Ramos (cell line): Measurements from ENCODE around the gene RNF31.

Experiments
- in situ Hi-C: fragments of 300-500 bp; cut with MboI; formaldehyde crosslinking; loops from one replicate; pipeline ENCODE4 v1.14.3; 2022; ENCODE audit warnings: low sequenced_read_pairs; ENCODE audit not compliant: unreplicated experiment

RNF31 gene

DNA sequence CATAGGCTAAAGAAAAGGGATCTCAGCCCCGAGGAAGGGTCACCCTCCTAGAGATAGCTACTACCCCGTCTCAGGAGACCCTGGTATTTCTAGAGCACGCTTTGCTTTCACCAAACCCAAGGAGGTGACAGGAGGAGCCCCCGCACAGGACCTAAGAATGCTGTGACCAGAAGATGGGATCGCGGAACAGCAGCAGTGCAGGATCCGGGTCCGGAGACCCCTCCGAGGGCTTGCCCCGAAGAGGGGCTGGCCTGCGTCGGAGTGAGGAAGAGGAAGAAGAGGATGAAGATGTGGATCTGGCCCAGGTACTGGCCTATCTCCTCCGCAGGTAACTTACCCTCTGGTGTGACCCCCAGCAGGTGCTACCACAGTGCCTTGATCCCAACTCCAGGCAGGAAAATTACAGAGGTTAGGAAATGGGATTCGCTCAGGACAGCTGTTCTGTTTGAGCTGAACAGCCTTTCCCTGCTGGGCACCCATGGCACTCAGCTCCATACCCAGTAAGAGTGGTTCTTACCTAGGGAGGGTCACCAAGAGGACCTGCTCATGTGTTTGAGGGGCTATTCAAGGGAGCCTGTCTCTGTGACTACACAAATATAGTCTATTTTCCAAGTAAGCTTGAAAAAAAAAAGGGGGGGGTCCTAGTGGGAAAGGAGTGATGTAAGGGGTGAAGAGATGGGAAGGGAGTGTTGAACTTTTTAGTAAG is 31.7 kb upstream of the RNF31 start:
- in situ Hi-C loops: no loop called here

DNA sequence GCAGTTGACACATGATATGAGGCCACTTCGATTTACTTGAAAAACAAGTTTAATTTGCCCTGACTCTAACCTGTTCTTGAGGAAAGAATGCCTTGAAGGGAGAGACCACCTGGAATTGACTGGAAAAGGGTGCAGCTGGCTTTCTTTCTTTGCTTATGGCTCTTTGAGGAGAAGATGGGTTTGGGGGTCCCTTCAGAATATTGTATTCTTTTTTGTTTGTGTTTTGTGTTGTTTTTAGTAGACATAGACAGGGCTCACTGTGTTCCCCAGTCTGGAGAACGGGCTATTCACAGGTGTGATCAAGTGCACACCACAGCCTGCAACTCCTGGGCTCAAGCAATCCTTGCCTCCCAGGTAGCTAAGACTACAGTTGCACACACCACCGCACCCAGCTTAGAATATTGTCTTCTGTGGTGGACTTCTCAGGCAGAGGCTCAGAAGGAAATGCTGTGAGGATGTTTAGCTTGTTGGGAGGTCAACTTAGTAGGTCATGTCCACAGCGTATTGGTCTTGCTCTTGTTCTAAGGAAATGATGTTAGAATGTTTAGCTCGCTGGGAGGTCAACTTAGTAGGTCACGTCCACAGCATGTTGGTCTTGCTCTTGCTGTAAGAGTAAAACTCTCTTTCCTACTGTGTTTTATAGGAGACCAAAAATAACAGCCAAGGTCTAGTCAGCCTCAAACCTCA is 31.0 kb upstream of the RNF31 start:
- in situ Hi-C loops: no loop called here

DNA sequence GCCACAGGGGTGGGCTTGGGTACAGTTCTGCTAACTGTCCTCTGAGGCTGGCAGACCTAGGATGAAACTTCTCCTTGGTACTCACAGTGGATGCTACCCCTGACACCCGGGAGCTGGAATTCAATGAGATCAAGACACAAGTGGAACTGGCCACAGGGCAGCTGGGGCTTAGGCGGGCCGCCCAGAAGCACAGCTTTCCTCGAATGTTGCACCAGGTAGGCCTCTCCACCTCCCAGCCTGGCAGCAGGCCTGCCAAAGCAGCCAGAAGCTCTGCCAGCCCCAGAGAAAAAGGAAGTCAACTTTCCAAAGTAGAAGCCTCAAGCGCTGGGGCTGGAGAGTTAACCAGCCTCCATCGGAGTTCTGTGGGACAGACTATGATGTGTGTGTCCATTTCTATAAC is 30.1 kb upstream of the RNF31 start:
- in situ Hi-C loops: no loop called here

DNA sequence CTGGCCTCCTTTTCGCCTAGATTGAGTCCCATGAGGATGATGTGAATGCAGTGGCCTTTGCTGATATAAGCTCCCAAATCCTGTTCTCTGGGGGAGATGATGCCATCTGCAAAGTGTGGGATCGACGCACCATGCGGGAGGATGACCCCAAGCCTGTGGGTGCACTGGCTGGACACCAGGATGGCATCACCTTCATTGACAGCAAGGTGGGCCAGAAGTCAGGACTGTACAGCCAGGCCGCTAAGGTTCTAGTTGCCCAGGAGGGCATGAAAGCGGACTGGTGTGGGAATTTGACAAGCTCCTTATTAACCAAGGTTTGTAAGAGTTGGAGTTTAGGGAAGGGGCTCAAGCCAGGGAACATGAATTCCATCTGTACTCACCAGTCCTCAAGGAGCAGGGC is 27.6 kb upstream of the RNF31 start:
- in situ Hi-C loops: no loop called here

DNA sequence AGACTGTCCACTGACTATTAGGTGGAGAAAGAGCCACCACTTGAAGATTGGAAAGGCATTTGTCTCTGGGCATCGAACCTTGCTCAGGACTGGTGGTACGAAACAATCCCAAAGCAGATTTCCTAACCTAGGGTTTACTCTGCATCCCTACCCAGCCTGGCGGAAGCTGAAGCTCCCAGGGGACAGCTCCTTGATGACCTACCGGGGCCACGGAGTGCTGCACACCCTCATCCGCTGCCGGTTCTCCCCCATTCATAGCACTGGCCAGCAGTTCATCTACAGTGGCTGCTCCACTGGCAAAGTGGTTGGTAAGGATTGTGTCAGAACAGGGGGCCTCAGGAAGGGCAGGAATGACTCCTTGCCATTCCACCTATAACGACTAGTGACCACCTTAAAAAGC is 26.1 kb upstream of the RNF31 start:
- in situ Hi-C loops: no loop called here

DNA sequence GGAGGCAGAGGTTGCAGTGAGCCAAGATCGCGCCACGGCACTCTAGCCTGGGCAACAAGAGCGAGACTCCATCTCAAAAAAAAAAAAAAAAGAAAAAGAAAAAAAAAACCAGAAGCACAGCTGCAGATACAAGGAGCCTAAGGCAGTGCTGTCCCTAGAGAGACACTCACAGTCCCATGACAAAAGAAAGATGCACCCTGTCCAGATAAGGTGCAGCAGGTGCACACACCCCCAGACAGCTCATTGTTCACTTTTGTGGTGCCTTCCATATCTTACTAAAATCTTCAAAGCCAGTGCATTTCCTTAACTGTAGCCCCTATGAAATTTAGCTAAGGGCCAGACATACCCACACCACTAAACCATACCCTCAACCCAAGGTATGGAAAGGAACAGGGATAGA is 24.9 kb upstream of the RNF31 start:
- in situ Hi-C loops: no loop called here

DNA sequence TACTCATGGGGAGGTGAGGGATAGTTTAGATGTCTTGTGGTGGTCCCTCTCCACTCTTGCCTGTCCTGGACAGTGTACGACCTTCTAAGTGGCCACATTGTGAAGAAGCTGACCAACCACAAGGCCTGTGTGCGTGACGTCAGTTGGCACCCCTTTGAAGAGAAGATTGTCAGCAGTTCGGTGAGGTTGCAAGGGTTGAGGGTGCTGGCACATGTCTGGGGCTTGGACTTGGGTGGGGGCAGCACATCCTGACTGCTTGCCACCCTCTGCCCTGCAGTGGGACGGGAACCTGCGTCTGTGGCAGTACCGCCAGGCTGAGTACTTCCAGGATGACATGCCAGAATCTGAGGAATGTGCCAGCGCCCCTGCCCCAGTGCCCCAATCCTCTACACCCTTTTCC is 24.4 kb upstream of the RNF31 start:
- in situ Hi-C loops: no loop called here

DNA sequence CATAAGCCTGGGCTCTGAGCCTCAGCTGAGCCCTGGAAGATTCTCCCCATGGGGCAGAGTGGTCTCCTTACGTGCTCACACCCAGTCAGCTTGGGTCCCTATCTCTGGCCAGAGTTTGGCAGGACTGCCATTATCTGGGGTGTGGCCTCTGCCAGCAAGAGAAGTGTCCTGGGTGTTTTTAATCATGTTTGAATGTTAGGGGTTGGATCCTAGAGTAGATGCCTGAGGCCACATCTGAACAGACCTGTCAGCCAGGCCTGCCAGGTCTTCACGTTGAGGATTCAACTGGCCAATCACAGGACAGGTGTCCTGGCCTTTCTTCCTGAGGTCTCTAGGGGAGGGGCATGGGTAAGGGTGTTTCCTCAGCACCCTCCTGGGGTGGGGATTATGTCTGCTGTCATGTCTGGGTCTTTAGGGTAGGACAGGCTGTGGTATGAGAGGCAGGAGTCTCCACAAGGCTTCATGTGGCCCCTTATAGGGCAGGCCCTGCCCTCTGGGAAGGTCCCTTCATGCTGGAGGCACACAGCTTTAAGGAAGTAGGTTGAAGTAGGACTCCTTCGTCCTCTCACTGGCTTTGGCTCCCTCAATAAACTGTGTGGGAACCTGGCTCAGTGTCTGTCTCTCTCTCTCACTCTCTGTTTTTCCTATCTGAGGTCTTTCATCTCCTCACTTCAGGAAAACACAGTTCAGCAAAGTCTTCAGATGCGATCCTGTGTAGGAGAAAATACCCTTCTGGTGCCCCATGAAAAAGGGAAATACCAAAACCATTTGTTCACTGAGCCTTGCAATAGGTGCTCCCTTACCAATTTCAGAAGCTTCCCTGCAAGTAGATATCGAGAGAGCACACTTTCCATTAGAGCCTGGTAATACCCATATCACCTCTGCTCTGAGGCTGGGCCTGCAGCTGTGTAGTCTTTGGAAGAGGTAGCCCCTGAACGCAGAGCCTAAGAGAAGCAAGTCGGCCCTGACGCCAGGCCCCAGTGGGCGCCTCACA is 23.6 kb upstream of the RNF31 start:
- in situ Hi-C loops: no loop called here

DNA sequence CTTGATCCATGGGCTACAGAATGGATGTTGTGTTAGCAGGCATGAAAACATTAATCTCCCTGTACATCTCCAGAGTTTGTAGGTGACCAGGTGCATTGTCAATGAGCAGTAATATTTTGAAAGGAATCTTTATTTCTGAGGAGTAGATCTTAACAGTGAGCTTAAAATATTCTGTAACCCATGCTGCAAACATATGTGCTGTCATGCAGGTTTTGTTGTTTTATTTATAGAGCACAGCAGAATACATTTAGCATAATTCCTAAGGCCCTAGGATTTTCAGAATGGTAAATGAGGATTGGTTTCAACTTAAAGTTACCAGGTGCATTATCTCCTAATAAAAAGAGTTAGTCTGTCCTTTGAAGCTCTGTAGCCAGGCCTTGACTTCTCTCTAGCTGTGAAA is 20.4 kb upstream of the RNF31 start:
- in situ Hi-C loops: no loop called here

DNA sequence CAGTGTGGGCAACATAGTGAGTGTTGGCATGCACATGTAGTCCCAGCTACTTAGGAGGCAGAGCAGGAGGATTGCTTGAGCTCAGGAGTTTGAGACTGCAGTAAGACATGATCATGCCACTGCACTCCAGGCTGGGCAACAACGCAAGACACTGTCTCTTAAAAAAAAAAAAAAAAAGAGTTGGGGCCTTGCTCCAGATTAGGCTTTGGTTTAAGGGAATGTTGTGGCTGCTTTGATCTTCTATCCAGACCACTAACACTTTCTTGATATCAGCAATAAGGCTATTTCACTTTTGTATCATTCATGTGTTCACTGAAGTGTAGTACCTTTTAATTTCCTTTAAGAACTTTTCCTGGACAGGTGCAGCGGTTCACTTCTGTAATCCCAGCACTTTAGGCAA is 19.6 kb upstream of the RNF31 start:
- in situ Hi-C loops: no loop called here

DNA sequence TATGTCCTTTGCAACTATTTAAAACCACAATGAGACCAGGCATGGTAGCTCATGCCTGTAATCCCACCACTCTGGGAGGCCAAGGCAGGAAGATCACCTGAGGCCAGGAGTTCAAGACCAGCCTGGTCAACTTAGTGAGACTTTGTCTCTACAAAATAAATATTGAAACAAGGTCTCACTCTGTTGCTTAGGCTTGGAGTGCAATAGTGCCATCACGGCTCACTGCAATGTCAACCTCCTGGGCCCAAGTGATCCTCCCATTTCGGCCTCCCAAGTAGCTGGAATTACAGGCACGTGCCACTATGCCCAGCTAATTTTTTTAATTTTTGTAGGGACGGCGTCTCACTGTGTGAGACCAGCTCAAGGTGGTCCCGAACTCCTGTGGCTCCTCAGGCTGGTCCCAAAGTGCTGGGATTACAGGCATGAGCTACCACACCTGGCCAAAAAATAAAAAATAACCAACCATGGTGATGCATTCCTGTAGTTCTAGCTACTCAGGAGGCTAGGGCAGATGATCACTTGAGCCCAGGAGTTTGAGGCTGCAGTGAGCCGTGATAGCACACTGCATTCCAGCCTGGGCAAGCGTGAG is 17.8 kb upstream of the RNF31 start:
- in situ Hi-C loops: no loop called here

DNA sequence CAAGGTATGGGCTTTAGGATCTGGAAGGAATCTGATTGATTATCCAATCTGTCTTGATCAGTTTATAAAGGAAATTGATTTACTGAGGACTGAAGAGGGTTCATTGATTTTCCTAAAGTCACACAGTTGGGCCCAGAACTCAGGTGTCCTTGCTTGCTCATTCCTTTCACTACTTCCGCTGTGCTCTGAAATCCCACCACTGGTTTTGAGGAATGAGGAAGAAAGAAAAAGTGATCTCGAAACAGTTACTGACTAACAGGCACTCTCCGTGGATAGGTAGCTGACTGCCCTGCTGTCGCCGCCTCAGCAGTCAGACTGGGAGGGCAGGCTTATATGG is 16.9 kb upstream of the RNF31 start, which contains the start of gene FITM1:
FITM1 (plus strand) TSS at position 280 of the 337 bp plus-strand sequence. CDS start 905 bp downstream, outside the sequence.
- in situ Hi-C loops: no loop called here

DNA sequence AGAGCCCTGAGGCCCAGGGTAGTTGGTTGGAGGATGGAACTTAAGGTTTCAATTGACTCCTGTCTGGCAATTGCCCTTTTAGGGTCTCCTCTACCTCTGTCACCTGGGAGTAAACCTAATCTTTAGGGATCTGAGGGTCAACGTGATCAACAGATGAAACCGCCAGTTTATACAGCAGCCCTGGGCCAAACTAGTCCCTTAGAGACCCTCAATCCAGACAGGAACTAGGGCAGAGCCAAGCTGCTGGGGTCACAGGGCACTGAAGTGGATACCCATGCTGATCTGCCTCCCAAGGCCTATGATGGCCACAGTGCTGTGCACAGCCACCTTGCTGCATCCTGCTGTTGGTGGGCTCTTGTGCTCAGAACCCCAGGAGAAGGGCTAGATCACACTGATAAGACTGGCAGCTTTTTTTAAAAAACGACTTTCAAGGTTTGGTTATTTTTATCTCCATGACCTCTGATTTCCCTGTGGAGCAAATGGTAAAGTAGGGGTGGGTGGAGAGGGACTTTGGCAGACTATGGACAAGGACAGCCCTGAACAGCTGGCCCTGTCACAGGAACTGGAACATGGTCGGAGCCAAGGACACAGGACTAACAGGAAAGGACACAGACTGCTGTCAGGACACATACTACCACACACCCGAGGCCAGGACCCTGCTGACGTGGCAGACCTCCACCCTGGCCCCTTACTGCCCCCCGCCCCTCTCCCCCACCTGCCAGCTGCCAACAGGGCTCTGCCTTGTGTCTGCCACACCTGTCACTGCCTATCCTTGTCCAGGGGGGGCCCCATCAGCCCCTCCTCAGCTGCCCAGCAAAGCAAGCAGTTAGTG is 16.4 kb upstream of the RNF31 start:
- in situ Hi-C loops: no loop called here

DNA sequence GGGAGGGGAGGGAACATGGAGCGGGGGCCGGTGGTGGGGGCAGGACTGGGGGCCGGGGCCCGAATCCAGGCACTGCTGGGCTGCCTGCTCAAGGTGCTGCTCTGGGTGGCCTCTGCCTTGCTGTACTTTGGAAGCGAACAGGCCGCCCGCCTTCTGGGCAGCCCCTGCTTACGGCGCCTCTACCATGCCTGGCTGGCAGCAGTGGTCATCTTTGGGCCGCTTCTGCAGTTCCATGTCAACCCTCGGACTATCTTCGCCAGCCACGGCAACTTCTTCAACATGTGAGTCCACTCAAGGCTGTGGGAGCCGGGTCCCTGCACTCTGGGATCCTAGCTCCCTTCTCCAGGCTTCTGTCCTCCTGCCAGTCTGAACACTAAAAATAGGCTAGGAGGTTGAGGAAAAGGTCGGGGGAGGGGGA is 15.7 kb upstream of the RNF31 start:
- in situ Hi-C loops: no loop called here

DNA sequence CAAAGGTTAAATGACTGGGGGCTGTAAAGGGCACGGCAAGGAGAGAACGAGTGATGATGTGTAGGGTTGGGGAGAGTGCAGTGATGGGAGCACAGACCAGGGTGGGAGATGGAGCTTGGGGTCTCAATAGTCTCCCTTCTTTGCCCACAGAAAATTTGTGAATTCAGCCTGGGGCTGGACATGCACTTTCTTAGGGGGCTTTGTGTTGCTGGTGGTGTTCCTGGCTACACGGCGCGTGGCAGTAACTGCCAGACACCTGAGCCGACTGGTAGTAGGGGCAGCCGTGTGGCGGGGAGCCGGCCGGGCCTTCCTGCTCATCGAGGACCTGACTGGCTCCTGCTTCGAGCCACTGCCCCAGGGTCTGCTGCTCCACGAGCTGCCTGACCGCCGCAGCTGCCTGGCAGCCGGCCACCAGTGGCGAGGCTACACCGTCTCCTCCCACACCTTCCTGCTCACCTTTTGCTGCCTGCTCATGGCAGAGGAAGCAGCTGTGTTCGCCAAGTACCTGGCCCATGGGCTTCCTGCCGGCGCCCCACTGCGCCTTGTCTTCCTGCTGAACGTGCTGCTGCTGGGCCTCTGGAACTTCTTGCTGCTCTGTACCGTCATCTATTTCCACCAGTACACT is 15.1 kb upstream of the RNF31 start:
- in situ Hi-C loops: no loop called here

DNA sequence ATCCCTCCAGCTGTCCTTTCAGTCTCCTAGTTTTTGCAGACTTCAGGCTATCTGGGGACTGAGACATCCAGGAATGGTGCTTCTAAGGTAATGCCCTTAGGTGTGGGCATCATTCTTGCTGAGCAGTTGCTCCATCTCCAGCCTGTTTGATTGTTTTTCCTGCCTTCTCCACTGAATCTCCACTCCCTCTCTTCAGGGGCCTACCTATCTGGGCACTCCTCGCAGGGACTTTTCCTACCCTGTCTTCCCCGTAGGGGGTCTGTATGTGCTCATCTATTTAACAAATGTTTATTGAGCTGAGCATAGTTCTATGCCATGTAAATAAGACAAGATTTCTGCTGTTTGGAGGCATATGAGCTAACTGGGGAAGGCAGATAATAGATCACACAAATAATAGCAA is 14.3 kb upstream of the RNF31 start:
- in situ Hi-C loops: no loop called here

DNA sequence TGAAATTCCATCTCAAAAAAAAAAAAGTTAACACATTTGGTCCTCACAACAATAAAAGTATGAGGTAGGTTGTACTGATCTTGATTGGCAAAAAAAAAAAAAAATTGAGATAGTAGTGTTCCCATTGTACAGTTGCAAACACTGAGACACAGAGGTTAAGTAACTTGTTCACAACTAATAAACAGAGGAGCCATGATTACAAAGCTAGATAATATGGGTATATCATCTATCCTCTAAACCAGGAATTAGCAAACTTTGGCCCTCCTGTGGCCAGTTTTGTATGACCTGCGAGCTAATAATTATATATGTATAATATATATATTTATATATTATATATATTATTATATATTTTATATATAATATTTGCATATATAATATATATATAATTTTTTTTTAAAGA is 13.6 kb upstream of the RNF31 start:
- in situ Hi-C loops: no loop called here

DNA sequence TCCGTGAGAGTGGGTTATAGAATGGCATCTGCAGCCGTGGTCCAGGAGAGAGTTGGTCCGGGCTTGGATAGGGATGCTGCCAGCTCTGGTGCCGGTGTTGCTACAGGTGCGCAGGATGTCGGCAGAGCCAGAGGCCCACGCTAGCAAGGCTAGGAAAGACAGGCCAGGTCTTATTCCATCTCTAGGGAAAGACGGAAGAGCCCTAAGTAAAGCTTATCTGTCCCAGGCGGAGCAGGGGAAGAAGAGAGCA is 11.8 kb upstream of the RNF31 start:
- in situ Hi-C loops: no loop called here

DNA sequence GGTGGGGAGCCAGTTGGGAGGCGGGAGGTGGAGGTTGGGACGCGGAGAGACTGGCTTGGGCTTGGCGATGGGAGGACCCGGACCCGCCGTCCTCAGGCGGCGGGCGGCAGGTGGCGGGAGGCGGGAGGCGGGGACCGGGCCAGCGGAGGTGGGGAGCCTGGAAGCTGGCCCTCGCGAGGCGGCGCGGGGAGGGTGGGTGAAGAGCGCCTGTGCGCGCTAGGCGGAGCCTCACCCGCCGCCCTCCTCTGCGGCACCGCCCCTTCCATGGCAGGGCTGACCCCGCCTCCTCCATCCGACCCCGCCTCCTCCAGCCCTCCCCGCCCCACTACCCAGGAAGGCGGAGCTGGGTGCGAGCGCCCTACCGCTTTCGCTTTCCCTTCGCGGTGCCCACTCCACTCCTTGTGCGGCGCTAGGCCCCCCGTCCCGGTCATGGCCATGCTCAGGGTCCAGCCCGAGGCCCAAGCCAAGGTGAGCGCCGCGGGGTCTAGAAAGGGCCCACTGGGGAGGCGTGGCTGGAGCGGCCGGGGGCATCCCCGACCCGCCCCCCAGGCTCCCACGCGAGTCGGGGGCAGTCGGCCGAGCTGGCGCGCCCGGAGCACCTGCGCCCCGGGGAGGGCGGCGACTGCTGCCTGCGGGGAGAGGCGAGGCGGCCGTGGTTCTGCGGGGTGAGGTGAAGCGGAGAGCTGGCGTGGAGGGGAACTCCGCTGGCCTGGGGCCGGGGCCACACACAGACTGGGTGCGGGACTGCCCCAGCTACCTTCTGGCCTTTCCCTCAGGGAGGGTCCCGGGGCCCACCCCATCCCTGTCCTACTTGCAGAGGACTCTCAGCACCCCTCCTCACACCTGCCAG is 11.2 kb upstream of the RNF31 start, which contains the start of gene PSME1:
PSME1 (plus strand) TSS at position 361 of the 850 bp plus-strand sequence; CDS start at position 430, 69 bp downstream.
- in situ Hi-C loops: no loop called here
